ENCODE results near the gene ST7L. TPM values are rescaled to one million over a fixed set of nuclear protein-coding genes. Genes with fewer than 3 reads are reported as not detected.

The ST7L gene
- total and polyA plus RNA-seq, 12 donors = 14.0 to 37.2 (median 22.7) TPM

GRCh38 chr1:112618114-112618720 is 724 bp downstream of the ST7L start:
- 0 to 2% (median 1%) methylated on average over 12 of the region's 12 CpGs for WGBS, 4 donors
- peaks cover 17 to 42% of the 10 kb centered on the region in 2 donors for H3K4me1 ChIP-seq (replicated peaks in 1 of 2)
- H3K27ac ChIP-seq = peak overlapping the region; percentile 95 to 99 (median 96)
- TF ChIP-seq CTCF (IDR thresholded peaks at IDR 0.05) = no peak
- peak in 1 of 2 donors; percentile 17 for TF ChIP-seq POLR2A (IDR thresholded peaks at IDR 0.05)
- peaks cover 0 to 6% of the 10 kb centered on the region in 2 donors for H3K36me3 ChIP-seq (replicated peaks in 1 of 2)
- H3K27me3 ChIP-seq = no peaks in the 10 kb centered on the region
- H3K9me3 ChIP-seq (replicated peaks in 1 of 3) = no peaks in the 10 kb centered on the region
- intact Hi-C loops (cut with DNase I) = loop anchor here (5.0 to 10.0 kb wide), 5 partner anchors 89 to 223 kb away; partner anchors contain the start of genes CTTNBP2NL (in 1 of the 2), RHOC (in 1 of the 2) and WNT2B (in 1 of the 2)
- no peak for DNase-seq
- peak overlapping the region; percentile 69 to 93 (median 88) for H3K4me3 ChIP-seq

- 57 to 74% (median 67%) methylated on average over 6 of the region's 6 CpGs for WGBS, 4 donors
- no peak overlapping the region for H3K4me3 ChIP-seq
- TF ChIP-seq POLR2A (IDR thresholded peaks at IDR 0.05) = no peak
- peak; percentile 17 to 65 (median 60) for TF ChIP-seq CTCF (IDR thresholded peaks at IDR 0.05)
- H3K9me3 ChIP-seq (replicated peaks in 1 of 3) = no peaks in the 10 kb centered on the region
- H3K4me1 ChIP-seq (replicated peaks in 1 of 2) = peaks cover 11 to 16% of the 10 kb centered on the region in 2 donors
- peaks cover 0 to 23% of the 10 kb centered on the region in 2 donors for H3K36me3 ChIP-seq (replicated peaks in 1 of 2)
- intact Hi-C loops (cut with DNase I) = loop anchor here (5.0 to 10.0 kb wide), 6 partner anchors 93 to 222 kb away; partner anchors contain the start of genes CTTNBP2NL (in 1 of the 2), RHOC (in 1 of the 2) and WNT2B (in 1 of the 2)
- H3K27me3 ChIP-seq = no peaks in the 10 kb centered on the region
- DNase-seq = peak in 1 of 7 donors; percentile 29
- H3K27ac ChIP-seq = peak overlapping the region in 1 of 5 donors; percentile 13
These were observed 4.4 kb downstream of the ST7L start for GRCh38 chr1:112614460-112615065.

GRCh38 chr1:112605633-112606327 is 13.2 kb downstream of the ST7L start:
- intact Hi-C loops (cut with DNase I) = no loop called here
- no peak for TF ChIP-seq POLR2A (IDR thresholded peaks at IDR 0.05)
- no peak for TF ChIP-seq CTCF (IDR thresholded peaks at IDR 0.05)
- no peak for DNase-seq
- Histone ChIP-seq H3K36me3 (replicated peaks in 1 of 2) (peaks cover 0 to 66% of the 10 kb centered on the region in 2 donors), H3K9me3 (replicated peaks in 1 of 3) (no peaks in the 10 kb centered on the region), H3K27ac (no peak overlapping the region), H3K4me1 (replicated peaks in 1 of 2) (no peaks in the 10 kb centered on the region), H3K27me3 (no peaks in the 10 kb centered on the region), H3K4me3 (no peak overlapping the region)
- 86 to 97% (median 89%) methylated on average over 4 of the region's 4 CpGs for WGBS, 4 donors

GRCh38 chr1:112603541-112603940 is 15.4 kb downstream of the ST7L start:
- TF ChIP-seq POLR2A (IDR thresholded peaks at IDR 0.05) = no peak
- no peak for TF ChIP-seq CTCF (IDR thresholded peaks at IDR 0.05)
- intact Hi-C loops (cut with DNase I) = no loop called here
- no peaks in the 10 kb centered on the region for H3K4me1 ChIP-seq (replicated peaks in 1 of 2)
- H3K27me3 ChIP-seq = no peaks in the 10 kb centered on the region
- no peak overlapping the region for H3K27ac ChIP-seq
- DNase-seq = no peak
- H3K9me3 ChIP-seq (replicated peaks in 1 of 3) = no peaks in the 10 kb centered on the region
- H3K4me3 ChIP-seq = no peak overlapping the region
- 95 to 100% (median 97%) methylated on average over 1 of the region's 1 CpG for WGBS, 4 donors
- H3K36me3 ChIP-seq (replicated peaks in 1 of 2) = peaks cover 0 to 60% of the 10 kb centered on the region in 2 donors
